Upper lobe of left lung (tissue), 6 donors: ENCODE data around the gene TRIM16. TPM values are rescaled to one million over a fixed set of nuclear protein-coding genes. Genes with fewer than 3 reads are reported as not detected.
A peak's percentile ranks its signal among the peaks of the same experiment; 100 is the strongest.
"Not testable (repeated sequence)": the region's sequence is repeated elsewhere in the genome, so short reads cannot be mapped to it uniquely, and the experiment has no call there.

ENCODE experiments used
- ATAC-seq, 2 donors: fragments of 200-7000 bp; cut with Tn5 transposase; one replicate each; pipeline ENCODE4 v1.9.1; 2022; ENCODE audit warnings: mild to moderate bottlenecking in 2 of 2, moderate library complexity in 2 of 2; ENCODE audit not compliant: low FRiP score in 2 of 2
- DNase-seq, 2 donors: peaks; one replicate each; pipeline ENCODE4 v3.0.0-alpha.2; 2019 to 2020
- H3K27ac ChIP-seq, 4 donors: fragments of 200-600 bp; sonication (generic); one replicate each; pipeline ENCODE4 v1.5.1; 2016 to 2019
- H3K27me3 ChIP-seq, 4 donors: fragments of 200-600 bp; sonication (generic); one replicate each; pipeline ENCODE4 v1.5.1; 2017 to 2019
- H3K36me3 ChIP-seq, 4 donors: fragments of 200-600 bp; sonication (generic); one replicate each; pipeline ENCODE4 v1.5.1; 2016 to 2019
- H3K4me1 ChIP-seq, 4 donors: fragments of 200-600 bp; sonication (generic); one replicate each; pipeline ENCODE4 v1.5.1; 2018 to 2019
- H3K4me3 ChIP-seq, 4 donors: fragments of 200-600 bp; sonication (generic); one replicate each; pipeline ENCODE4 v1.5.1; 2017 to 2019; ENCODE audit warnings: mild to moderate bottlenecking in 2 of 4, moderate library complexity in 1 of 4
- H3K9me3 ChIP-seq, 4 donors: fragments of 200-600 bp; sonication (generic); one replicate each; pipeline ENCODE4 v1.5.1; 2018 to 2019
- EP300 ChIP-seq, 4 donors: sonication (generic); formaldehyde crosslinking; IDR thresholded peaks; one replicate each; pipeline ENCODE4 v1.5.1; 2017; ENCODE audit warnings: antibody characterized with exemption in 4 of 4, control low read depth in 2 of 4
- POLR2A ChIP-seq, 4 donors: fragments of 450-650 bp; IDR thresholded peaks; one replicate each; pipeline ENCODE4 v1.5.1; 2016 to 2017; ENCODE audit warnings: antibody characterized with exemption in 4 of 4, mild to moderate bottlenecking in 2 of 4
- POLR2AphosphoS5 ChIP-seq, 2 donors: sonication (generic); formaldehyde crosslinking; IDR thresholded peaks; one replicate each; pipeline ENCODE4 v1.5.1; 2017; ENCODE audit warnings: antibody characterized with exemption in 2 of 2
- WGBS, 2 donors: methylation state at CpG; one replicate each; pipeline ENCODE4 v1.1.5; 2017 to 2018; 5-methylcytosine and 5-hydroxymethylcytosine counted together
- total RNA-seq, 6 donors: library from RNA; depleted of rRNA in 4 of 6; stranded (reverse); fragments of >200 nt in 4 of 6; gene quantifications; one replicate each; pipeline versions ENCODE4 v1.1.0 to v1.2.1, GENCODE V29; 2016 to 2021
- TF ChIP-seq, protein P1 (sequence below), 6 experiments: fragments of 450-650 bp in 4 of 6; fragments of 200-600 bp in 2 of 6; sonication (generic) in 2 of 6; IDR thresholded peaks; one replicate each; pipeline ENCODE4 v1.5.1; 2016 to 2019; ENCODE audit warnings: antibody characterized with exemption in 6 of 6
- donor health status: DM: no; HTN: no; CAD: no; lungs with moderate emphysema.
- donor health status: DM: no; HTN: yes; CAD: no; lungs with severe emphysema.

The TRIM16 gene
- total RNA-seq, 6 donors from 2014 or later = 15.7 to 63.2 (median 27.5) TPM

DNA sequence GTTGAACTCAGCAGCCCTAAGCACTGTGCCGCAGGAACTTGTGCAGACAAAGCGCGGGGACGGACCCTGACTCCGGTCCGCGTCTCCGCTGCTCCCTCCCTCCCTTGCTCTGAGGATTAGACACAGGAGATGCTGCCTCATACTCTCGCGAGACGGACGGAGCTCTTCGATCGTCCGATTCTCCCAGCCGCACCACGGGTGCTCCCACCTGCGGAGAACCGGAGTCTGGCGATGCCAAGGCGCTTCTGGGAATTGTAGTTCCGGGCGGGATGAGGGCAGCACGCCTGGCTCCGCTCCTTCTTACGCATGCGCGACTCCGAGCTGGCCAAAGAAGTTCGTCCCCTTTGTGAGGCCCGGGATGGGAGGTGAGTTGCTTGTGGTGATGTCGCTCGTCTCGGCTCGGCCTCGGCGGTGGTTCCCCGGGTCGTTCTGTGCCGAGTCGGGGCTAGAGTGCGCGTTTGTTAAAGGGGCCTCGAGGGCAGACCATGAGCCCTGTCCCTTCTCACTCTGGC lies 15.4 kb upstream of the TRIM16 start, which contains the start of gene ZNF286A:
Gene ZNF286A, plus strand, starts transcription at position 340 of the 512 bp plus-strand sequence. CDS start 578 bp downstream, outside the sequence.
- WGBS, 2 donors = 0 to 1% methylated on average over 3 to 44 of the region's 44 CpGs
- H3K9me3 ChIP-seq, H3K36me3 ChIP-seq, H3K4me1 ChIP-seq, H3K27me3 ChIP-seq: not testable (repeated sequence)
- Histone ChIP-seq H3K27ac (peak within 1 kb of the TSS in 2 of 4 donors; percentile 73), H3K4me3 (peak within 1 kb of the TSS; percentile 31 to 63 (median 58))
- TF ChIP-seq POLR2A (IDR thresholded peaks at IDR 0.05) = peak in 2 of 4 donors; percentile 41 to 67
- peak; percentile 74 to 90 for TF ChIP-seq POLR2AphosphoS5 (IDR thresholded peaks at IDR 0.05)
- peak; percentile 99 to 100 for ATAC-seq
- DNase-seq = peak; percentile 95 to 100

DNA sequence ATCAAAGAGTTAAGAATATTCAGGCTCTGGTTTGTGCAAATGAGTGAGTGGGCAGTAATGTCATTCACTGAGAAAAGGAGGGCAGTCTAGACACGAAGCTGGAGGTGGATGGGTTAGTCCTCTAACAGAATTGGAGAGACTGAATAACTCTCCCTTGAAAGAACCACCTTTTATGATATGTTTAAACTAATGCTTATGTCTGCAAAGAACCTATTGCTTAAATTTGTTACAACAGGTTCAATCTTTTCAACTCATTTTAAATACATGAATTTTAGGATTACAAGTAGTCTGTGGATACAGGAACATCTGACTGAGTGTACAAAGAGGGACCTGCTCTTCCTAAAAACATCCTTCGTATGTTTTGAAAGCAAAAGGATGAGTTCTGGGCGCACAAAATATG lies 14.9 kb upstream of the TRIM16 start:
- not testable (repeated sequence) for DNase-seq

DNA sequence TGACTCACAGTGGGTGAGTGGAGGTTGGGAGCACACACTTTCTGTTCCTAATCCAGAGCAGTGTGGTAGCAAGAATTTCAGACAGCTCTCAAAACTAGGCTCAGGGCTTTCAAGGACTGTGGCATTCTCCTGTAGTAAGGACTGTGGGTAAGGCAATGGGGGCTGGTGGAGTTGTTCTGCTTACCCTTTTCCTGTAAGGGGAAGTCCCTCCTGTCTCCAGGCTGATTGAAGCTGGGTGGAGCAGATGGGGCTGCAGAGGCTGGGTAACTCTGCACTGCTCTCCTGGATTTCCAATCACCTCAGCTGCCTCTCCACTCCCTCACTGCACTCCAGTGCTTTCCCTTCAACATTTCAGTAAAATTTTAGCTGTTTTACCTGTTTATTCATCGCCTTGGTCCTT lies 3.4 kb upstream of the TRIM16 start:
- H3K27me3 ChIP-seq, DNase-seq, H3K9me3 ChIP-seq, H3K4me1 ChIP-seq, H3K36me3 ChIP-seq, H3K4me3 ChIP-seq, H3K27ac ChIP-seq: not testable (repeated sequence)
- peak in 1 of 2 donors; percentile 66 for ATAC-seq
- 90 to 100% methylated on average over 1 of the region's 1 CpG for WGBS, 2 donors

More for the DNA sequence above, 14.9 kb upstream of the TRIM16 start:
- not testable (repeated sequence) for ATAC-seq, H3K27me3 ChIP-seq, H3K9me3 ChIP-seq, H3K4me1 ChIP-seq, H3K36me3 ChIP-seq
- Histone ChIP-seq H3K27ac (peak overlapping the region in 2 of 4 donors; percentile 73), H3K4me3 (peak overlapping the region in 3 of 4 donors; percentile 54 to 63 (median 63))
- whole genome bisulfite sequencing, 2 donors = 0 to 18% methylated on average over 1 to 3 of the region's 3 CpGs

DNA sequence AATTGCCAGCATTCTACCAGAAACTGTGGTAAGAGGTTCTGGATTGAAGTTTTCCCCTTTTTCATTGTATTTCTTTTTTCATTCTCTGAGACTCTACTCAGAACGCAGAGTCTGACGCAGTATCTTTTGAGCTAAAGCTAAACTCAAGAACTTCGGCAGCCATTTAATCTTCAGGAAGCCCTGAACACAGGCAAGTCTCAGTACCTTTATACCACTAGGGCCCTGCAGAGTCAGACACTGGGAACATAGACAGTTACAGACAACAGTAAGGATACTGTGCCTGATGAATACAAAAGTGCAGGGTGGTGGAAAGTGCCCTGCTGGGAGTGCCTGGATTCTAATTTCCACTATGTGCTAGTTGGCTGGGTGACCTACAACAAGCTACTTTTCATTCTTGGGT lies 976 bp downstream of the TRIM16 start:
- not testable (repeated sequence) for DNase-seq, H3K4me3 ChIP-seq, H3K27me3 ChIP-seq, H3K4me1 ChIP-seq, H3K27ac ChIP-seq, H3K36me3 ChIP-seq, ATAC-seq, H3K9me3 ChIP-seq
- 95% methylated on average over 3 of the region's 3 CpGs for WGBS, 2 donors

DNA sequence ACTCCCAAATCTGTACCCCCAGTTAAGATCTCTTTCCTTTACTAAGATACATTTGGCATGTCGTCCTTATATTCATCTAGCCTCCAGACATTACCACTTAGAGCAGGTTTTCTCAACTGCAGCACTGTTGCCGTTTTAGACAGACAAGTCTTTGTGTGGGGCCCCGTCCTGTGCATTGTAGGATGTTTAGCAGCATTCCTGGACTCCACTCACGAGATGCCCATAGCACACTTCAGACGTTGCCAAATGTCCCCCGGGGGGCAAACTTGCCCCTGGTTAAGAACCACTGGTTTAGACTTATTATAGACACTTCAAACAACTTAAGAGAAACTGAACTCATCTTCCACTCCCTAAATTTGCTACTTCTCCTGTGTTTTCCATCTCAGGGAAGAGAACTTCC lies 8.1 kb downstream of the TRIM16 start:
- H3K4me3 ChIP-seq, H3K27me3 ChIP-seq, H3K4me1 ChIP-seq, DNase-seq, H3K27ac ChIP-seq, ATAC-seq, H3K9me3 ChIP-seq, H3K36me3 ChIP-seq: not testable (repeated sequence)
- WGBS, 2 donors = 91 to 94% methylated on average over 6 of the region's 6 CpGs

DNA sequence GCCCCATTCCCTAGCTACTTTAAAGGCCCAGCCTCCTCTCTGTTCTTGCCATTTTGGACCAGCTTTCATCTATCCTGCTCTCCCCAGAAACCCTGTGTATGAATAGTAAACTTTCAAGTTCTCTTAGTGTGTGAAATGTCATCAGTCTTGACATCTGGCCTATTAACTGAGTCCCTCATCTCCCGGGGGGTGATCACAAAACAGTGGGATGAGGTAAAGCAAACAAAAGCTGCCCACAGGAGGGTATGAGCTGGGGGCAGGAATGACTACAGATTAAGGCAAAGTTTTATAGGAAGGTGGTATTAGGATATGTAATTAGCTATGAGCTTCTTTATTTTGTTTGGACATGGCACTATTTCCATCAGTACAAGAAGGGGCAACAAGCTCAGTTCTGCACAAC lies 9.5 kb downstream of the TRIM16 start:
- not testable (repeated sequence) for H3K9me3 ChIP-seq, H3K4me3 ChIP-seq, H3K27me3 ChIP-seq, DNase-seq, ATAC-seq, H3K36me3 ChIP-seq, H3K27ac ChIP-seq, H3K4me1 ChIP-seq
- WGBS, 2 donors = 75 to 92% methylated on average over 1 of the region's 1 CpG

DNA sequence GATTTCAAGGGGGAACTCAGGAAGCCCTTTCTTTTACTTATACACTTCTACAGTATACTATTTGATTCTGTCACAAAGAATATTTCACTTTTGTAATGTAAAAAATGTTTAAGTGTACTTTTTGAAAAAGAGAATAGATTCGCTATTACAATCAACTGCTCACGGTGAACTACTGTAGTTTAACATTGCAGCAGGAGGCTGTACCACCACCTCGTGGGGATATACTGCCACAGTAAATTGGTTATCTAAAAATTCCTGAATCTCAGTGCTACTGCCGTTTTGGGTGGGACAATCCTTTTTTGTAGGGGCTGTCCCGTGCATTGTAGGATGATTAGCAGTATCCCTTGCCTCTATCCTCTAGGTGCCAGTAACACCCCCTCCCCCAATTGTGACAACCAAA lies 14.6 kb downstream of the TRIM16 start:
- H3K4me3 ChIP-seq, H3K36me3 ChIP-seq, H3K27me3 ChIP-seq, H3K4me1 ChIP-seq, H3K27ac ChIP-seq, ATAC-seq, H3K9me3 ChIP-seq, DNase-seq: not testable (repeated sequence)
- 53 to 56% methylated on average over 3 to 5 of the region's 5 CpGs for WGBS, 2 donors

DNA sequence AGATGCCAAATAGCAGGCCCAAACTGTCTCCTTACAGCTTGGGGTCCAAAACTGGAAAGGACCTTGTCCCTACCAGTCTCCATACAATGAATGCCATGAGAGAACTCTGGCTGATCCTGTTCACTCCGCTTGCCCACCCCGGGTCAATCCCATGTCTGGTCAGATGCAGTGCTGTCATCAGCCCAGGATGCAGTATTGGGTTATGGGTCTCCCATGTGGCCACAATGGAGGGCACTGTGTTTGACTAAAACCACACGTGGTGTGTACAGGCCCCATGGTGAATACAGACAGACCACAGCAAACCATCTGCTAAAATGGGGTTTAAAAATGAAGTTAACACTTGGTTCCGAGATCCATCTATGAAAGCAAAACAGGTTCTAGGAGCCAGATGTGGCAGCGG lies 20.4 kb downstream of the TRIM16 start:
- Histone ChIP-seq H3K4me3 (no peak overlapping the region), H3K36me3 (no peaks in the 10 kb centered on the region), H3K4me1 (peaks cover 5 to 12% (median 9%) of the 10 kb centered on the region in 4 donors), H3K27ac (no peak overlapping the region), H3K9me3 (no peaks in the 10 kb centered on the region), H3K27me3 (no peaks in the 10 kb centered on the region)
- no peak for ATAC-seq
- WGBS, 2 donors = 98 to 99% methylated on average over 3 to 5 of the region's 5 CpGs
- DNase-seq = no peak
- TF ChIP-seq, protein P1, sequence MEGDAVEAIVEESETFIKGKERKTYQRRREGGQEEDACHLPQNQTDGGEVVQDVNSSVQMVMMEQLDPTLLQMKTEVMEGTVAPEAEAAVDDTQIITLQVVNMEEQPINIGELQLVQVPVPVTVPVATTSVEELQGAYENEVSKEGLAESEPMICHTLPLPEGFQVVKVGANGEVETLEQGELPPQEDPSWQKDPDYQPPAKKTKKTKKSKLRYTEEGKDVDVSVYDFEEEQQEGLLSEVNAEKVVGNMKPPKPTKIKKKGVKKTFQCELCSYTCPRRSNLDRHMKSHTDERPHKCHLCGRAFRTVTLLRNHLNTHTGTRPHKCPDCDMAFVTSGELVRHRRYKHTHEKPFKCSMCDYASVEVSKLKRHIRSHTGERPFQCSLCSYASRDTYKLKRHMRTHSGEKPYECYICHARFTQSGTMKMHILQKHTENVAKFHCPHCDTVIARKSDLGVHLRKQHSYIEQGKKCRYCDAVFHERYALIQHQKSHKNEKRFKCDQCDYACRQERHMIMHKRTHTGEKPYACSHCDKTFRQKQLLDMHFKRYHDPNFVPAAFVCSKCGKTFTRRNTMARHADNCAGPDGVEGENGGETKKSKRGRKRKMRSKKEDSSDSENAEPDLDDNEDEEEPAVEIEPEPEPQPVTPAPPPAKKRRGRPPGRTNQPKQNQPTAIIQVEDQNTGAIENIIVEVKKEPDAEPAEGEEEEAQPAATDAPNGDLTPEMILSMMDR (IDR thresholded peaks at IDR 0.05) = no peak
- TF ChIP-seq POLR2AphosphoS5 (IDR thresholded peaks at IDR 0.05) = no peak
- TF ChIP-seq POLR2A (IDR thresholded peaks at IDR 0.05) = no peak
- no peak for TF ChIP-seq EP300 (IDR thresholded peaks at IDR 0.05)
